Thyroid gland (tissue), 4 donors: Measurements from ENCODE around the gene HOXD3. TPM values are rescaled to one million over a fixed set of nuclear protein-coding genes. Genes with fewer than 3 reads are reported as not detected.
A peak's percentile ranks its signal among the peaks of the same experiment; 100 is the strongest.

Experiments used
- DNase-seq, 2 donors: peaks; one replicate each; pipeline ENCODE4 v3.0.0-alpha.2; 2019
- H3K27ac ChIP-seq, 3 donors: fragments of 200-600 bp; sonication (generic); 1 replicate in 2 of 3; 2 replicates in 1 of 3; pipeline ENCODE4 v1.5.1; 2016 to 2019; ENCODE audit warnings: mild to moderate bottlenecking in 1 of 3, moderate library complexity in 1 of 3
- H3K27me3 ChIP-seq: fragments of 200-600 bp; sonication (generic); one replicate; pipeline ENCODE4 v1.5.1; 2019
- H3K36me3 ChIP-seq, 2 donors: fragments of 200-600 bp; sonication (generic); one replicate each; pipeline ENCODE4 v1.5.1; 2016 to 2019
- H3K4me1 ChIP-seq, 2 donors: fragments of 200-600 bp; sonication (generic); one replicate each; pipeline ENCODE4 v1.5.1; 2017 to 2019
- H3K4me3 ChIP-seq, 3 donors: fragments of 200-600 bp; sonication (generic); replicated peaks in 1 of 3; 1 replicate in 2 of 3; 2 replicates in 1 of 3; pipeline ENCODE4 v1.5.1; 2016; ENCODE audit warnings: mild to moderate bottlenecking in 1 of 3
- H3K9me3 ChIP-seq: fragments of 200-600 bp; sonication (generic); one replicate; pipeline ENCODE4 v1.5.1; 2017
- CTCF ChIP-seq, 6 experiments: fragments of 200-600 bp in 3 of 6; fragments of 450-650 bp in 3 of 6; sonication (generic) in 3 of 6; IDR thresholded peaks; one replicate each; pipeline ENCODE4 v1.5.1; 2016 to 2019; ENCODE audit warnings: antibody characterized with exemption in 6 of 6, mild to moderate bottlenecking in 2 of 6, inconsistent platforms in 1 of 6, moderate library complexity in 1 of 6
- POLR2A ChIP-seq, 2 donors: fragments of 450-650 bp; IDR thresholded peaks; one replicate each; pipeline ENCODE4 v1.6.1; 2017; ENCODE audit warnings: antibody characterized with exemption in 2 of 2, mild to moderate bottlenecking in 2 of 2, moderate library complexity in 1 of 2
- WGBS, 2 donors: methylation state at CpG; one replicate each; pipeline ENCODE4 v1.1.5; 2017; 5-methylcytosine and 5-hydroxymethylcytosine counted together
- intact Hi-C: fragments of 100-400 bp; cut with DNase I; formaldehyde crosslinking; loops from one replicate; pipeline ENCODE4 v1.15.1; 2023
- total RNA-seq, 4 donors: library from RNA; depleted of rRNA; stranded (reverse); fragments of >200 nt; gene quantifications; one replicate each; pipeline ENCODE4 v1.2.3, GENCODE V29; 2016

HOXD3 gene
- total RNA-seq, 4 donors from 2014 or later = 0.75 to 5.0 (median 3.1) TPM

- H3K4me1 ChIP-seq = peaks cover 5 to 14% of the 10 kb centered on the region in 2 donors
- peak overlapping the region in 1 of 3 donors; percentile 23 for H3K4me3 ChIP-seq
- 3 to 8% methylated on average over 21 to 60 of the region's 100 CpGs for WGBS, 2 donors
- peaks cover 67% of the 10 kb centered on the region for H3K27me3 ChIP-seq
- DNase-seq = no peak
- H3K36me3 ChIP-seq = no peaks in the 10 kb centered on the region
- no peak for TF ChIP-seq POLR2A (IDR thresholded peaks at IDR 0.05)
- TF ChIP-seq CTCF (IDR thresholded peaks at IDR 0.05) = no peak
- intact Hi-C loops = no loop called here
- H3K9me3 ChIP-seq = no peaks in the 10 kb centered on the region
- H3K27ac ChIP-seq = peak overlapping the region; percentile 12 to 54 (median 50)
Observed at GRCh38 chr2:176130147-176130956, 26.8 kb upstream of the HOXD3 start.

GRCh38 chr2:176130957-176131847 lies 25.9 kb upstream of the HOXD3 start:
- no peak for TF ChIP-seq POLR2A (IDR thresholded peaks at IDR 0.05)
- no peak for TF ChIP-seq CTCF (IDR thresholded peaks at IDR 0.05)
- no peaks in the 10 kb centered on the region for H3K9me3 ChIP-seq
- 13 to 17% methylated on average over 15 of the region's 15 CpGs for WGBS, 2 donors
- intact Hi-C loops = no loop called here
- H3K27me3 ChIP-seq = peaks cover 65% of the 10 kb centered on the region
- H3K27ac ChIP-seq = peak overlapping the region in 2 of 3 donors; percentile 50 to 54
- H3K4me3 ChIP-seq = peak overlapping the region in 1 of 3 donors; percentile 23
- no peaks in the 10 kb centered on the region for H3K36me3 ChIP-seq
- H3K4me1 ChIP-seq = peaks cover 5 to 14% of the 10 kb centered on the region in 2 donors
- DNase-seq = no peak

- no peak for DNase-seq
- TF ChIP-seq CTCF (IDR thresholded peaks at IDR 0.05) (no peak), POLR2A (IDR thresholded peaks at IDR 0.05) (no peak)
- 24 to 33% methylated on average over 4 of the region's 4 CpGs for WGBS, 2 donors
- Histone ChIP-seq H3K27me3 (peaks cover 71% of the 10 kb centered on the region), H3K36me3 (no peaks in the 10 kb centered on the region), H3K27ac (peak overlapping the region in 1 of 3 donors; percentile 6), H3K9me3 (no peaks in the 10 kb centered on the region), H3K4me1 (peaks cover 5 to 20% of the 10 kb centered on the region in 2 donors), H3K4me3 (no peak overlapping the region)
- intact Hi-C loops = no loop called here
Observed at GRCh38 chr2:176131848-176132158, 25.3 kb upstream of the HOXD3 start.

- intact Hi-C loops = no loop called here
- peaks cover 5 to 21% of the 10 kb centered on the region in 2 donors for H3K4me1 ChIP-seq
- TF ChIP-seq POLR2A (IDR thresholded peaks at IDR 0.05) (no peak), CTCF (IDR thresholded peaks at IDR 0.05) (no peak)
- 12 to 18% methylated on average over 33 of the region's 33 CpGs for WGBS, 2 donors
- H3K9me3 ChIP-seq = no peaks in the 10 kb centered on the region
- peaks cover 74% of the 10 kb centered on the region for H3K27me3 ChIP-seq
- peak overlapping the region in 1 of 3 donors; percentile 6 for H3K27ac ChIP-seq
- H3K4me3 ChIP-seq = no peak overlapping the region
- H3K36me3 ChIP-seq = no peaks in the 10 kb centered on the region
- DNase-seq = no peak
Observed at GRCh38 chr2:176132205-176133171, 24.6 kb upstream of the HOXD3 start.
